Coronary artery (tissue), 2 donors: Measurements from ENCODE around the gene SMG6.

Source experiments
- DNase-seq: peaks from one replicate; pipeline ENCODE4 v3.0.0-alpha.2; 2017; ENCODE audit warnings: low spot score
- H3K27ac ChIP-seq, 2 donors: fragments of 200-600 bp; sonication (generic); one replicate each; pipeline ENCODE4 v1.5.1; 2016 to 2019
- H3K4me3 ChIP-seq: fragments of 200-600 bp; sonication (generic); 2 replicates; pipeline ENCODE4 v1.5.1; 2016; ENCODE audit warnings: mild to moderate bottlenecking, moderate library complexity
- TF ChIP-seq, protein P1 (sequence below): fragments of 200-600 bp; sonication (generic); IDR thresholded peaks from one replicate; pipeline ENCODE4 v1.5.1; 2019; ENCODE audit warnings: antibody characterized with exemption

Gene SMG6

DNA sequence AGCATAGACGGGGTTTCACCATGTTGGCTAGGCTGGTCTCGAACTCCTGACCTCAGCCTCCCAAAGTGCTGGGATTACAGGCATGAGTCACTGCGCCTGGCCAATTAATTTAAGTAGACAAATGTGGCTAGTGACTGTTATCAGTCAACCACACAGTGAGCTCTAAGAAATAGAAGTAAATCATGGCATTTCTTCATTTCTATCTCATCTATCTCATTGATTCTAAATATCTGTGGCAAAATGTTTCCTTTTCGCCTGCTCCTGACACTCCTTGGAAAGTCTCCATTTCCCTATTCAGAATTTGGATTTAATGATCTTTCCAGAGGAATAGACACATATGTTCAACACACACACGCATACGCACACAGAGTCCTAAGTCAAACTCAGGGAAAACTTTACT lies 167.3 kb downstream of the SMG6 start:
- no peak for DNase-seq
- TF ChIP-seq, protein P1, sequence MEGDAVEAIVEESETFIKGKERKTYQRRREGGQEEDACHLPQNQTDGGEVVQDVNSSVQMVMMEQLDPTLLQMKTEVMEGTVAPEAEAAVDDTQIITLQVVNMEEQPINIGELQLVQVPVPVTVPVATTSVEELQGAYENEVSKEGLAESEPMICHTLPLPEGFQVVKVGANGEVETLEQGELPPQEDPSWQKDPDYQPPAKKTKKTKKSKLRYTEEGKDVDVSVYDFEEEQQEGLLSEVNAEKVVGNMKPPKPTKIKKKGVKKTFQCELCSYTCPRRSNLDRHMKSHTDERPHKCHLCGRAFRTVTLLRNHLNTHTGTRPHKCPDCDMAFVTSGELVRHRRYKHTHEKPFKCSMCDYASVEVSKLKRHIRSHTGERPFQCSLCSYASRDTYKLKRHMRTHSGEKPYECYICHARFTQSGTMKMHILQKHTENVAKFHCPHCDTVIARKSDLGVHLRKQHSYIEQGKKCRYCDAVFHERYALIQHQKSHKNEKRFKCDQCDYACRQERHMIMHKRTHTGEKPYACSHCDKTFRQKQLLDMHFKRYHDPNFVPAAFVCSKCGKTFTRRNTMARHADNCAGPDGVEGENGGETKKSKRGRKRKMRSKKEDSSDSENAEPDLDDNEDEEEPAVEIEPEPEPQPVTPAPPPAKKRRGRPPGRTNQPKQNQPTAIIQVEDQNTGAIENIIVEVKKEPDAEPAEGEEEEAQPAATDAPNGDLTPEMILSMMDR, result no peak
- Histone ChIP-seq H3K27ac (no peak overlapping the region), H3K4me3 (no peak overlapping the region)

DNA sequence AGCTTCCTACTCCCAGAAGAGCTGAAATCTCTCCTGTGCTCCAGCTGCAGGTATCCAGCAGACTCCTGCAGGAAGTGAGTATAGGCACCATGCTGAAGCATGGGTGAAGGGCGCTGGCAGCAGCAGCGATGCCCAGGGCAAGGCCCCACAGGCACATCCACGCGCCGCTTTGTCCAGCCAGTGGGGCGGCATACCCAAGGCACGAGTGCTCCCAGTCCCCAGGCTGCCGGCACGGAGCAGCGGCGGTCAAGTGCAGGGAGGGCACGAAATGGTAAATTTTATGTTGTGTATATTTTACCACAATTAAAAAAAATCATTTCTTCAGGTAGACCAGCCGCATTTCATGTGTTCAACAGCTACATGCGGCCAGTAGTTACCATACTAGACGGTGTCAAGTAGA lies 175.6 kb downstream of the SMG6 start:
- TF ChIP-seq, protein P1, result no peak
- H3K4me3 ChIP-seq, result no peak overlapping the region
- H3K27ac ChIP-seq, result no peak overlapping the region
- DNase-seq, result no peak

DNA sequence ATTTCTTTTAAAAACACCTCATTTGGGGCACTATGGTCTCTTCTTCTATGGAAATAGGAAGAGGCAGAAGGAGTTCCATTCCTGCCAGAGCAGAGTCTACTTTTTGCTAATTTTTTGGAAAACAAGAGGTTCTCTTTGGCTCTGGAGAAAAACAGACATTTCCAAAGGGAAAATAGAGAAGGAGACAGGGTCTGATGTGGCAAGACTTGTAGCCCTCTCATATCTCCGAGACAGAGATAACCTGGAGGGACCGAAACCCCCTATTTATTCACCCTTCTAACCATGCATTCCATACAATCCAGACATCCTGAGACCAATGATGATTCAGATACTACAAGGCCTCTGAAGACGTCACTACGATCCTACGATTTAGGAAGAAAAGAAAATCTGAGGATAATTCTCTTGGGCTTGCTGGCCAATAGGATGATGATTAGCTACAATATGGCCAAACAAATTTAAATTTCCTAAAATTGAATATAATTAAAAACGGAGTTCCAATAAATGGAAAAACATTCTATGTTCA lies 178.5 kb downstream of the SMG6 start:
- Histone ChIP-seq H3K27ac (no peak overlapping the region), H3K4me3 (no peak overlapping the region)
- TF ChIP-seq, protein P1, result no peak
- DNase-seq, result no peak

- H3K27ac ChIP-seq, result peak overlapping the region in 1 of 2 donors; percentile 82
- TF ChIP-seq, protein P1, result no peak
- H3K4me3 ChIP-seq, result no peak overlapping the region
- DNase-seq, result no peak
Observed at GRCh38 chr17:2124391-2124790, 179.2 kb downstream of the SMG6 start.

- TF ChIP-seq, protein P1, result no peak
- no peak for DNase-seq
- Histone ChIP-seq H3K27ac (peak overlapping the region; percentile 17 to 82), H3K4me3 (peak overlapping the region; percentile 52)
Observed at GRCh38 chr17:2123375-2124251, 180.0 kb downstream of the SMG6 start.

- DNase-seq, result no peak
- H3K27ac ChIP-seq, result peak overlapping the region; percentile 17 to 82
- TF ChIP-seq, protein P1, result no peak
- peak overlapping the region; percentile 52 for H3K4me3 ChIP-seq
Observed at GRCh38 chr17:2122641-2123302, 180.8 kb downstream of the SMG6 start.
